SH-SY5Y (cell line): Measurements from ENCODE around the gene CADM2.

Source experiments
- GATA2 ChIP-seq: IDR thresholded peaks from 2 replicates; pipeline ENCODE4 v1.6.1; 2011; ENCODE audit warnings: mild to moderate bottlenecking, low read depth, low read length
- GATA3 ChIP-seq: IDR thresholded peaks from 2 replicates; pipeline ENCODE4 v1.6.1; 2011; ENCODE audit warnings: low read depth, mild to moderate bottlenecking, low read length, moderate library complexity

DNA sequence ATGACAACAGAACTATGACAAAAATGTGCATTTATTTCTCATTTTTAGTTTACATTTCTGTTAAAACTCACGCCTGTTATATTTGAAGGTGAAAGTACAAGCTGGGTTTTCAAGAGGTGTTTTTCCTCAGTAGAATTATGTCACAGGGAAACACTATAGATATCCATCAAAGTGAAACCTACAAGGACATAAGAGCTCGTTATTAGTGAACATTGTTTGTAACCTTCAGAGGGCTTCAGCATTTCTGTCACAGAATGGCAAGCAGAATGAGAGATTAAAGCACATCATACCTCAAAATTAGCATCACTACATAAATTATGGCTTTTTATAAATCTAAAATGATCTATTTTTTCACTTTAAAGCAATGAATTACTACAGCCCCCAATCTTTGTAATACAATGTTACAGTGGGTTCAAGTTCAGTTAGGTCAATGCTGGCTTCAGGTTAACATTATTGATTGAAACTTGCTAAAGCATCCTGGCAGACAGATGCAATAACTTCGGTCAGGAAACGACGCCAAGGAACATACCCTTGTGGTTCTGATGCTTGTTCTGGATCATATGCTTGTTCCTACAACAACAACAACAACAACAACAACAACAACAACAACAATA lies 405.6 kb downstream of the CADM2 start:
- no peak for TF ChIP-seq GATA2
- no peak for TF ChIP-seq GATA3
